NB4 (cell line): Measurements from ENCODE around the gene DACT3.

Experiments
- CTCF ChIP-seq: IDR thresholded peaks from one replicate; pipeline ENCODE4 v1.5.1; 2012; ENCODE audit warnings: low read depth, low read length
- MAX ChIP-seq: IDR thresholded peaks from 2 replicates; pipeline ENCODE4 v1.6.1; 2011; ENCODE audit warnings: low read depth, low read length
- MYC ChIP-seq: IDR thresholded peaks from 2 replicates; pipeline ENCODE4 v1.6.1; 2011; ENCODE audit warnings: low read depth, low read length
- POLR2A ChIP-seq: IDR thresholded peaks from 2 replicates; pipeline ENCODE4 v1.6.1; 2011; ENCODE audit warnings: mild to moderate bottlenecking; ENCODE audit not compliant: insufficient read length; ENCODE audit errors: extremely low read depth

GRCh38 chr19:46634045-46634655 lies 26.8 kb downstream of the DACT3 start:
- TF ChIP-seq MAX (no peak), CTCF (no peak), POLR2A (no peak), MYC (no peak)
